DOHH2 (cell line): ENCODE data around the gene REXO1.
A peak's percentile ranks its signal among the peaks of the same experiment; 100 is the strongest.
"Not testable (repeated sequence)": the region's sequence is repeated elsewhere in the genome, so short reads cannot be mapped to it uniquely, and the experiment has no call there.

Experiments used
- H3F3A ChIP-seq: fragments of 200-600 bp; sonication (generic), shearing (Covaris generic); 2 replicates; pipeline ENCODE4 v1.6.0; 2016; ENCODE audit warnings: antibody characterized with exemption, mild to moderate bottlenecking; ENCODE audit not compliant: control insufficient read depth, insufficient read depth
- H3K27ac ChIP-seq: fragments of 200-600 bp; sonication (generic); 2 replicates; pipeline ENCODE4 v1.5.1; 2014; ENCODE audit warnings: low read depth, mild to moderate bottlenecking, low read length, moderate library complexity
- H3K27me3 ChIP-seq: fragments of 200-600 bp; sonication (generic); 2 replicates; pipeline ENCODE4 v1.6.1; 2014; ENCODE audit warnings: mild to moderate bottlenecking, low read length, mixed read lengths; ENCODE audit not compliant: control insufficient read depth
- H3K36me3 ChIP-seq: fragments of 200-600 bp; sonication (generic); 2 replicates; pipeline ENCODE4 v1.6.1; 2014; ENCODE audit warnings: mild to moderate bottlenecking, low read length, moderate library complexity, mixed read lengths; ENCODE audit not compliant: control insufficient read depth
- H3K4me1 ChIP-seq: fragments of 200-600 bp; sonication (generic); 2 replicates; pipeline ENCODE4 v1.6.1; 2014; ENCODE audit warnings: mild to moderate bottlenecking, low read length, mixed read lengths; ENCODE audit not compliant: control insufficient read depth
- H3K4me2 ChIP-seq: fragments of 200-600 bp; sonication (generic); 2 replicates; pipeline ENCODE4 v1.6.0; 2014; ENCODE audit warnings: mild to moderate bottlenecking, low read length, moderate library complexity
- H3K4me3 ChIP-seq: fragments of 200-600 bp; sonication (generic); 2 replicates; pipeline ENCODE4 v1.5.1; 2014; ENCODE audit warnings: mild to moderate bottlenecking, low read length, mixed read lengths
- H3K79me2 ChIP-seq: fragments of 200-600 bp; sonication (generic); 2 replicates; pipeline ENCODE4 v1.6.1; 2014; ENCODE audit warnings: mild to moderate bottlenecking, low read length, mixed read lengths; ENCODE audit not compliant: control insufficient read depth
- H3K9me2 ChIP-seq: fragments of 200-600 bp; sonication (generic); replicated peaks from 2 replicates; pipeline ENCODE4 v1.6.1; 2014; ENCODE audit warnings: mild to moderate bottlenecking, low read length, mixed read lengths; ENCODE audit not compliant: control insufficient read depth
- H3K9me3 ChIP-seq: fragments of 200-600 bp; sonication (generic); 2 replicates; pipeline ENCODE4 v1.6.1; 2014; ENCODE audit warnings: antibody characterized with exemption, low read length, mixed read lengths; ENCODE audit not compliant: control insufficient read depth, insufficient read depth
- H4K20me1 ChIP-seq: fragments of 200-600 bp; sonication (generic); 2 replicates; pipeline ENCODE4 v1.6.0; 2014; ENCODE audit warnings: low read depth, mild to moderate bottlenecking, antibody characterized with exemption, low read length, moderate library complexity; ENCODE audit not compliant: control insufficient read depth, insufficient read depth
- EZH2phosphoT487 ChIP-seq: fragments of 200-600 bp; sonication (generic); IDR thresholded peaks from 2 replicates; pipeline ENCODE4 v1.6.1; 2017; ENCODE audit warnings: borderline replicate concordance, mild to moderate bottlenecking, antibody characterized with exemption, low read length, moderate library complexity, mixed read lengths
- TF ChIP-seq, protein P1 (sequence below): fragments of 200-600 bp; sonication (generic); IDR thresholded peaks from one replicate; pipeline ENCODE4 v1.5.1; 2014; ENCODE audit warnings: antibody characterized with exemption, mild to moderate bottlenecking, low read depth, low read length; ENCODE audit not compliant: poor library complexity, severe bottlenecking

The REXO1 gene

DNA sequence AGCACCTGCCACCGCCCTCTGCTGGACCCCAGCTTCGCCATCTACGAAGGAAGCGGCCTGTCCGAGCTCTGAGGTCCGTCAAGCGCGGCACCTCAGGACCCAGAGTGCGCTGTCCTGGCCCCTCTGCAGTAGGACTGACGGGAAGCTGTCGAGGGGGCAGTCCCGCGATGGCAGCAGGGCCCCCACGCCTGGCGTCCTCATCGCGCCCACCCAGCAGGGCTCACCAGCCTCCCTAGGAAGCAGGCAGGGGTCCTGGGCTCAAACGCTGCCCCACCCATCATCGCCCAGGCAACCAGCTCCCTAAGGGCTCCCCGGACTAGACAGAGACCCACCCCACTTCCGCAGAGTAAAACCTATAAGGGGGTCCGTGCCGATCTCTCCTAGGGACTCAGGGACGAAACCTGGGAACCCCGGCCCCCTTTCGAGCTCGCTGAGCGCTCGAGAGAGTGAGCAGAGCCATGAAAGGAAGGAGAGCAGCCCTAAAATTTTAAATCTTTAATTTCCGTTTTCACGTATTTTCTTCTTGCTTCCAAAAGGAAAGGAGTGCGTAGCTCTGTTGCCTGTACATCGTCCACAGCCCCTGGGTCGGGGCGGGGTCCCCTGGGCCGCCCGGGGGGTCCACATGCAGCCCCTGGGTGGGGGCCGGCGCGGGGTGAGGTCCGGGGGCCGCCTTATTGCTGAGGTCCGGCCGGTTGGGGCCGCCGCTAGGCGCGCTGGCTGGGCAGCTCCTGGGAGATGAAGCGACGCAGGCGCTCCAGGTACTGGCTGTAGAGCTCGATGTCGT, 28.4 kb upstream of the REXO1 start:
- TF ChIP-seq, protein P1, sequence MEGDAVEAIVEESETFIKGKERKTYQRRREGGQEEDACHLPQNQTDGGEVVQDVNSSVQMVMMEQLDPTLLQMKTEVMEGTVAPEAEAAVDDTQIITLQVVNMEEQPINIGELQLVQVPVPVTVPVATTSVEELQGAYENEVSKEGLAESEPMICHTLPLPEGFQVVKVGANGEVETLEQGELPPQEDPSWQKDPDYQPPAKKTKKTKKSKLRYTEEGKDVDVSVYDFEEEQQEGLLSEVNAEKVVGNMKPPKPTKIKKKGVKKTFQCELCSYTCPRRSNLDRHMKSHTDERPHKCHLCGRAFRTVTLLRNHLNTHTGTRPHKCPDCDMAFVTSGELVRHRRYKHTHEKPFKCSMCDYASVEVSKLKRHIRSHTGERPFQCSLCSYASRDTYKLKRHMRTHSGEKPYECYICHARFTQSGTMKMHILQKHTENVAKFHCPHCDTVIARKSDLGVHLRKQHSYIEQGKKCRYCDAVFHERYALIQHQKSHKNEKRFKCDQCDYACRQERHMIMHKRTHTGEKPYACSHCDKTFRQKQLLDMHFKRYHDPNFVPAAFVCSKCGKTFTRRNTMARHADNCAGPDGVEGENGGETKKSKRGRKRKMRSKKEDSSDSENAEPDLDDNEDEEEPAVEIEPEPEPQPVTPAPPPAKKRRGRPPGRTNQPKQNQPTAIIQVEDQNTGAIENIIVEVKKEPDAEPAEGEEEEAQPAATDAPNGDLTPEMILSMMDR, result peak; percentile 56
- H3K4me3 ChIP-seq, result peak overlapping the region; percentile 87
- H3K9me2 ChIP-seq, H3F3A ChIP-seq, H3K9me3 ChIP-seq, H3K27me3 ChIP-seq: not testable (repeated sequence)
- peaks cover 61% of the 10 kb centered on the region for H3K79me2 ChIP-seq
- peak overlapping the region; percentile 75 for H3K4me2 ChIP-seq
- peak overlapping the region; percentile 47 for H3K27ac ChIP-seq
- H4K20me1 ChIP-seq, result peaks cover 11% of the 10 kb centered on the region; the same call in 1 of the 2 replicates
- peaks cover 16% of the 10 kb centered on the region for H3K4me1 ChIP-seq
- peaks cover 29% of the 10 kb centered on the region for H3K36me3 ChIP-seq

DNA sequence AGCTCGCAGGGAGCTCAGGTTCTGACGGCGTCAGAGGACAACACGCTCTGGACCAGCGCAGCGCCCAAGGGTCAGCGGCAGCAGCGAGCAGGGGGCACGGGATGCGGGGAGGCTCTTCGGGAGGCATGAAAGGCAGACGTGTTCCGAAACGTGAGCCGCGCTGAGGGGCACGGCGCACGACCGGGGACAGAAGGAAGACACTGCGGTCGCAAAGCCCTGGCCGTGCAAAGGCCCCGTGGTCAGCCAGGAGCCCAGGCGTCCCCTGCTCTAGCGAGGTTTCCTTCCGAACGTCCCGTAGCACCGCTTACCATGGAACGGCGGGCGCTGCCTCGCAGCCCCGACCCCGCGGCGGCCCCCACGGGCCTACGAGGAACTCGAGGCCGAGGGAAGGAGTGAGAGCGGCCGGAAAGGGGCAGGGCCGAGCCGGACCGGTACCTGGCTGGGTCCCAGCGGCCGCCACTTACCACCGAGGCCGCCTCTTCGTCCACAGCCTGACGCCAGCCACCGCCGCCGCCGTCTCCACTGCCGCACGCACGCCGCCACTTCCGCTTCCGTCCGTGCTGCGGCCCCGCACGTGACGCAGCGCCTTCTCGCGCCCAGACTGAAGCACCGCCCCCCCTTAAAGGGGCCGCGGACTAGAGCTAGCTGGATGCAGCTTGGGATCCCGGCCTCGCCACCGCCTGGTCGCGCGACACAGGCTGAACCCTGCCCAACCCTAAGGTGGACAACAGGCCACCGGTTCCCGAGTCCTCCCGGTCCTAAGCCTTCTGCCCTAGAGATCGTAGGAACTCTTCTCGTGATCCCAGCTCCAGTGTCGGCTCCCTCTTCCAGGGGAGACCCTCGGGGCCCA, 27.6 kb upstream of the REXO1 start:
- H3K4me1 ChIP-seq, result peaks cover 16% of the 10 kb centered on the region
- peak overlapping the region; percentile 75 for H3K4me2 ChIP-seq
- H3K79me2 ChIP-seq, result peaks cover 65% of the 10 kb centered on the region
- H3K9me2 ChIP-seq, result no peaks in the 10 kb centered on the region
- H3K27me3 ChIP-seq, result no peaks in the 10 kb centered on the region
- peak overlapping the region; percentile 87 for H3K4me3 ChIP-seq
- TF ChIP-seq, protein P1, result no peak
- TF ChIP-seq EZH2phosphoT487, result no peak
- no peaks in the 10 kb centered on the region for H3K9me3 ChIP-seq
- H3K36me3 ChIP-seq, result peaks cover 36% of the 10 kb centered on the region
- H3K27ac ChIP-seq, result peak overlapping the region; percentile 47
- no peaks in the 10 kb centered on the region for H3F3A ChIP-seq
- peaks cover 11% of the 10 kb centered on the region; the same call in 1 of the 2 replicates for H4K20me1 ChIP-seq

DNA sequence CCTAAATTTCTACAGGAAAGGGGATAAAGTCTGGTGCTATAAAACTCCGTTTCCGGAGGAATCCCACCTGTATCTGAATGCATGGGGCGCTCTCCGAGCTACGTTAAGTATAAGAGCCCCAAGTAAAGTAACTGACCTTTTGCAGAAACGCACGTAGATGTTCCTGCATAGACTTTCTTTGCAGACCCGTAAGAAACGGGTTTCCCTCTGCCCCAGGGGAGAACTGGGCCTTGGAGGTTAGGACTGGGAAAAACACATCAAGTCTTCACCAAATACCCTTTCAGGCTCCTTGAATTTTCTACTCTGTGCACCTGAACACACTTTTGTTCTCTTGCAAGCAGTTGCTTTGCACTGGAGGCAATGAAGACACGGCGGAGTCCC, 27.0 kb upstream of the REXO1 start:
- Histone ChIP-seq H3K4me2 (peak overlapping the region; percentile 75), H3K79me2 (peaks cover 63% of the 10 kb centered on the region), H3K27ac (peak overlapping the region; percentile 47), H4K20me1 (peaks cover 11% of the 10 kb centered on the region; the same call in 1 of the 2 replicates), H3K4me1 (peaks cover 16% of the 10 kb centered on the region), H3K4me3 (peak overlapping the region; percentile 87), H3K36me3 (peaks cover 40% of the 10 kb centered on the region)
- not testable (repeated sequence) for H3K9me3 ChIP-seq, H3K27me3 ChIP-seq, H3F3A ChIP-seq, H3K9me2 ChIP-seq
